GM12864 (cell line): ENCODE measurements around the gene TMEM151B.

Experiments
- DNase-seq: peaks from one replicate; pipeline ENCODE4 v3.0.0-alpha.2; 2011; ENCODE audit warnings: low read depth
- H3K4me3 ChIP-seq: 2 replicates; pipeline ENCODE4 v1.5.1; 2011; ENCODE audit warnings: mild to moderate bottlenecking, low read depth, low read length, control low read depth
- TF ChIP-seq, protein P1 (sequence below): IDR thresholded peaks from 2 replicates; pipeline ENCODE4 v1.5.1; 2011; ENCODE audit warnings: low read depth, mild to moderate bottlenecking, moderate library complexity, low read length, control low read depth, inconsistent platforms; ENCODE audit errors: missing control alignments

The TMEM151B gene

DNA sequence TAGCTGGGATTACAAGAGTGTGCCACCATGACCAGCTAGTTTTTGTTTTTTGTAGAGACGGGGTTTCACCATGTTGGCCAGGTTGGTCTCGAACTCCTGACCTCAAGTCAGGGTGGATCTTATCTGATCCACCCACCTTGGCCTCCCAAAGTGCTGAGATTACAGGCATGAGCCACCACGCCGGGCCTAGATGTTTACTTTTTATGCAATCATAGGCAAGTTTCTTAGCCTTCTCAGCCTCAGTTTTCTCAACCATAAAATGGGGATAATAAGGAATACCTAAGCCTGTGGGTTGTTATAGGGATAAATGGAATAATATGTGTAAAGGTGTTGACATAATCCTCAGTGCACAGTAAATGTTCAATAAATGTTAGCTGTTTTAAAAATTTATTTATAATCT, 82.0 kb downstream of the TMEM151B start:
- TF ChIP-seq, protein P1, sequence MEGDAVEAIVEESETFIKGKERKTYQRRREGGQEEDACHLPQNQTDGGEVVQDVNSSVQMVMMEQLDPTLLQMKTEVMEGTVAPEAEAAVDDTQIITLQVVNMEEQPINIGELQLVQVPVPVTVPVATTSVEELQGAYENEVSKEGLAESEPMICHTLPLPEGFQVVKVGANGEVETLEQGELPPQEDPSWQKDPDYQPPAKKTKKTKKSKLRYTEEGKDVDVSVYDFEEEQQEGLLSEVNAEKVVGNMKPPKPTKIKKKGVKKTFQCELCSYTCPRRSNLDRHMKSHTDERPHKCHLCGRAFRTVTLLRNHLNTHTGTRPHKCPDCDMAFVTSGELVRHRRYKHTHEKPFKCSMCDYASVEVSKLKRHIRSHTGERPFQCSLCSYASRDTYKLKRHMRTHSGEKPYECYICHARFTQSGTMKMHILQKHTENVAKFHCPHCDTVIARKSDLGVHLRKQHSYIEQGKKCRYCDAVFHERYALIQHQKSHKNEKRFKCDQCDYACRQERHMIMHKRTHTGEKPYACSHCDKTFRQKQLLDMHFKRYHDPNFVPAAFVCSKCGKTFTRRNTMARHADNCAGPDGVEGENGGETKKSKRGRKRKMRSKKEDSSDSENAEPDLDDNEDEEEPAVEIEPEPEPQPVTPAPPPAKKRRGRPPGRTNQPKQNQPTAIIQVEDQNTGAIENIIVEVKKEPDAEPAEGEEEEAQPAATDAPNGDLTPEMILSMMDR: no peak
- DNase-seq: no peak
- H3K4me3 ChIP-seq: no peak overlapping the region

DNA sequence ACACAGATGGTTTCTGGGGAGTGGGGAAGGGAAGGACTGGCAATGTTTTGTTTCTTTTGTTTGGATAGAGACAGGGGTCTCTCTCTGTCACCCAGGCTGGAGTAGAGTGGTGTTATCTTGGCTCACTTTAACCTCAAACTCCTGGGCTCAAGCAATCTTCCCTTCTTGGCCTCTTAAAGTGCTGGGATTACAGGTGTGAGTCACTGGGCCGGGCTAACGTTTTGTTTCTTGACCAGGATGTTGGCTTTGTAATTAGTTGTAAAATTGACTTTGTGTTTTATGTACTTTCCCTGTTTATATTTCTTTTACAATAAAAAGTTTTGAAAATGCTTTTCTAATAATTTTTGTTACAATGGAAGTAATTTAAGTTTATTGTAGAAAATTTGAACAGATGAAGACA, 83.1 kb downstream of the TMEM151B start:
- no peak for DNase-seq
- H3K4me3 ChIP-seq: no peak overlapping the region
- TF ChIP-seq, protein P1: no peak

DNA sequence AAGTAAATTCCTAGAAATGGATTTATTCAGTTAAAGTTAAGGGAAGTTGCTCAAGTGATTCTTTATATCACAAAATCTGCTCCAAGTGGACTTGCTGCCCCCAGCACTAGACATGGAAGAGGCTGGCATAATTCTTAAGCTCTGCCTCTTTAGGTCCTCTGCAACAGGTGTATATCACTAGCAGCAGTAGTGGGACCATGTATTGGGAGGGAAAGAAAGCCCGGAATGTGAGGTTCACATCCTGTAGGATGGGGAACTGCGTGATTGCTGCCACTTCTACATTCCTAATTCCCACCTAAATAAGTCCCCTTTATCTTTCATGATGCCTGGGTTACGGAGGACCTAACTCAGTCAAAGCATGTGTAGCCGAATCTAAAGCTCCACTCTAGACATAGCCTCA, 85.4 kb downstream of the TMEM151B start:
- TF ChIP-seq, protein P1: no peak
- H3K4me3 ChIP-seq: no peak overlapping the region
- DNase-seq: no peak

DNA sequence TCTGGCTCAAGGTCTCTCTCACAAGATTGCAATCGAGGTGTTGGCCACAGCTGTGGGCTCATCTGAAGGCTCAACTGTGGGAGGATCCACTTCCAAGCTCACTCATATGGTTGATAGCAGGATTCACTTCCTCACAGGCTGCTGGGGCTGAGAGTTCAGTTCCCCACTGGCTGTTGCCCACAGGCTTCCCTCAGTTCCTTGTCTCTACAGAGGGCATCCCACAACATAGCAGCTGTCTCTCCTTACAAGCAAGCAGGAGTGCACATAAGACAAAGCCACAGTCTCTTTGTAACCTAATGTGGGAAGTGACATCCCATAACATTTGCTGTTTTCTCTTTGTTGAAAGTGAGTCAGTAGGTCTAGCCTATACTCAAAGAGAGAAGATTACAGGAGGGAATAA, 86.2 kb downstream of the TMEM151B start:
- TF ChIP-seq, protein P1: no peak
- no peak for DNase-seq
- H3K4me3 ChIP-seq: no peak overlapping the region
